ENCODE data around the gene GPC3. TPM values are rescaled to one million over a fixed set of nuclear protein-coding genes. Genes with fewer than 3 reads are reported as not detected.

GPC3 gene
- total RNA-seq, 1 donor from 2014 or later: 1,039 TPM

- H3K36me3 ChIP-seq: no peaks in the 10 kb centered on the region
- TF ChIP-seq EZH2phosphoT487 (IDR thresholded peaks at IDR 0.05): no peak
- no peak for TF ChIP-seq EZH2 (IDR thresholded peaks at IDR 0.05)
- TF ChIP-seq CTCF (IDR thresholded peaks at IDR 0.05): no peak
- H3K27ac Mint-ChIP-seq: no peak overlapping the region
Measured at GRCh38 chrX:133530960-133531359, 454.4 kb downstream of the GPC3 start.

GRCh38 chrX:133529578-133529977 lies 455.8 kb downstream of the GPC3 start:
- Mint-ChIP-seq H3K9me3 (no peaks in the 10 kb centered on the region), H3K4me1 (peaks cover 13% of the 10 kb centered on the region), H3K27ac (no peak overlapping the region), H3K36me3 (no peaks in the 10 kb centered on the region), H3K27me3 (ENCODE audit: insufficient read depth, low read depth) (peaks cover 4% of the 10 kb centered on the region), H3K4me3 (no peak overlapping the region)
- Histone ChIP-seq H3K4me1 (no peaks in the 10 kb centered on the region), H3K27me3 (no peaks in the 10 kb centered on the region), H3K9me3 (ENCODE audit: low read depth) (peaks cover 4% of the 10 kb centered on the region), H3K36me3 (no peaks in the 10 kb centered on the region), H3K9ac (no peak overlapping the region), H3K79me2 (ENCODE audit: low read depth) (no peaks in the 10 kb centered on the region), H2AFZ (replicated peaks) (no peak overlapping the region), H3K4me3 (no peak overlapping the region), H3F3A (ENCODE audit: low read depth) (peaks cover 27% of the 10 kb centered on the region), H3K4me2 (no peak overlapping the region), H3K27ac (no peak overlapping the region), H4K20me1 (ENCODE audit: low read depth) (no peaks in the 10 kb centered on the region)
- TF ChIP-seq CTCF (IDR thresholded peaks at IDR 0.05) (no peak), EZH2 (IDR thresholded peaks at IDR 0.05) (no peak), EZH2phosphoT487 (IDR thresholded peaks at IDR 0.05) (no peak)
- no peak for DNase-seq (ENCODE audit: low spot score)

More at GRCh38 chrX:133530960-133531359, 454.4 kb downstream of the GPC3 start:
- Mint-ChIP-seq H3K36me3 (peaks cover 8% of the 10 kb centered on the region), H3K4me1 (peaks cover 13% of the 10 kb centered on the region), H3K9me3 (no peaks in the 10 kb centered on the region), H3K4me3 (no peak overlapping the region), H3K27me3 (ENCODE audit: insufficient read depth, low read depth) (peaks cover 4% of the 10 kb centered on the region)
- Histone ChIP-seq H3K79me2 (ENCODE audit: low read depth) (no peaks in the 10 kb centered on the region), H3K4me2 (no peak overlapping the region), H2AFZ (replicated peaks) (no peak overlapping the region), H4K20me1 (ENCODE audit: low read depth) (no peaks in the 10 kb centered on the region), H3K4me1 (no peaks in the 10 kb centered on the region), H3K27me3 (no peaks in the 10 kb centered on the region), H3K4me3 (no peak overlapping the region), H3F3A (ENCODE audit: low read depth) (peaks cover 27% of the 10 kb centered on the region), H3K27ac (no peak overlapping the region), H3K9ac (no peak overlapping the region), H3K9me3 (ENCODE audit: low read depth) (peaks cover 4% of the 10 kb centered on the region)
- peak; percentile 4 for DNase-seq (ENCODE audit: low spot score)

GRCh38 chrX:133527825-133528224 lies 457.6 kb downstream of the GPC3 start:
- TF ChIP-seq EZH2 (IDR thresholded peaks at IDR 0.05): no peak
- TF ChIP-seq EZH2phosphoT487 (IDR thresholded peaks at IDR 0.05): no peak
- TF ChIP-seq CTCF (IDR thresholded peaks at IDR 0.05): no peak
- no peak overlapping the region for H2AFZ ChIP-seq (replicated peaks)
- no peaks in the 10 kb centered on the region for H3K27me3 ChIP-seq
- H3K9me3 ChIP-seq (ENCODE audit: low read depth): peaks cover 4% of the 10 kb centered on the region
- H4K20me1 ChIP-seq (ENCODE audit: low read depth): no peaks in the 10 kb centered on the region
- H3K4me2 ChIP-seq: no peak overlapping the region
- Mint-ChIP-seq H3K36me3 (no peaks in the 10 kb centered on the region), H3K27me3 (ENCODE audit: insufficient read depth, low read depth) (peaks cover 4% of the 10 kb centered on the region), H3K4me1 (peaks cover 10% of the 10 kb centered on the region), H3K4me3 (no peak overlapping the region), H3K27ac (peak overlapping the region; percentile 16), H3K9me3 (no peaks in the 10 kb centered on the region)
- no peak overlapping the region for H3K4me3 ChIP-seq
- no peaks in the 10 kb centered on the region for H3K4me1 ChIP-seq
- no peaks in the 10 kb centered on the region for H3K79me2 ChIP-seq (ENCODE audit: low read depth)
- H3K27ac ChIP-seq: no peak overlapping the region
- DNase-seq (ENCODE audit: low spot score): no peak
- H3K9ac ChIP-seq: no peak overlapping the region
- peaks cover 24% of the 10 kb centered on the region for H3F3A ChIP-seq (ENCODE audit: low read depth)
- H3K36me3 ChIP-seq: no peaks in the 10 kb centered on the region
